Astrocyte of the spinal cord (primary cell): ENCODE results near the gene TRPV5.
"Not testable (repeated sequence)": the region's sequence is repeated elsewhere in the genome, so short reads cannot be mapped to it uniquely, and the experiment has no call there.

Experiments
- DNase-seq: peaks from one replicate; pipeline ENCODE4 v3.0.0; 2011; ENCODE audit warnings: low read depth, low spot score
- H3K4me3 ChIP-seq: 2 replicates; pipeline ENCODE4 v1.5.1; 2011; ENCODE audit warnings: low read depth, mild to moderate bottlenecking, low read length, moderate library complexity
- CTCF ChIP-seq: IDR thresholded peaks from 2 replicates; pipeline ENCODE4 v1.5.1; 2012; ENCODE audit warnings: low read depth, mild to moderate bottlenecking, low read length, inconsistent platforms
- in situ Hi-C: cut with HindIII; loops from 2 replicates; pipeline ENCODE4 v1.10.0; 2017; ENCODE audit warnings: low sequenced_read_pairs

TRPV5 gene

DNA sequence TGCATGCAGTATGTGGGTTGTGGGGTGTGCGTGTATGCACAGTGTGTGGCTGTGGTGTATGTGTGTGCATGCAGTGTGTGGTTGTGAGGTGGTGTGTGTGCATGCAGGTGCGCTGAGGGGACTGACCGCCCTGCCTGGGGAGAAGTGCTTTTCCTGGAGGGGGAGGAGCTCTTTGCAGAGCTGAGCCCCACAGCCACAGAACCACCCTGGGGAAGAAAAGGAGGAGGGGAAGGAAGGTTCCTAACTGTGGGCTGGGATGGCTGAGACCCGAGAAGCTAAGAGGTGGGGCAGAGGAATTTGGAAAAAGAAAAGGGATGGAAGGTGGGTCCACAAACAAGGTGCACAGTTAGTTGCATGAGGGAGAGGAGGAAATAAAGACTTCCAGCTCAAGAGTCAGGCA, at the start of gene TRPV5:
Gene TRPV5, minus strand, starts transcription at position 123 of the 400 bp plus-strand sequence. CDS start 287 bp downstream, outside the sequence.
- no peak within 1 kb of the TSS for H3K4me3 ChIP-seq
- no peak for TF ChIP-seq CTCF
- in situ Hi-C loops: no loop called here
- no peak for DNase-seq

GRCh38 chr7:142978402-142978801, 44.9 kb upstream of the TRPV5 start:
- in situ Hi-C loops, H3K4me3 ChIP-seq, DNase-seq: not testable (repeated sequence)

DNA sequence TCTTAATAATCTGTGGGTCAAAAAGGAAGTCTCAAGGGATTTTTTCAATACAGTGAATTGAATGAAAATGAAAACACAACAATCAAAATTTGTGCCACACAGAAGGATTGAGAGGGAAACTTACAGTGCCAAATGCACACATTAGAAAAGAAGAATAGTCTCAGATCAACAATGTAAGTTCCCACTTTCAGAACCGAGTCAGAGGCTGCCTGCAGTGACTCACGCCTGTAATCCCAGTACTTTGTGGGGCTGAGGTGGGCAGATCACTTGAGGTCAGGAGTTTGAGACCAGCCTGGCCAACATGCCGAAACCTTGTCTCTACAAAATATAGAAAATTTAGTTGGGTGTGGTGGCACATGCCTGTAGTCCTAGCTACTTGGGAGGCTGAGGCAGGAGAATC, 41.1 kb upstream of the TRPV5 start:
- no peak overlapping the region for H3K4me3 ChIP-seq
- no peak for DNase-seq
- no peak for TF ChIP-seq CTCF
- in situ Hi-C loops: no loop called here

DNA sequence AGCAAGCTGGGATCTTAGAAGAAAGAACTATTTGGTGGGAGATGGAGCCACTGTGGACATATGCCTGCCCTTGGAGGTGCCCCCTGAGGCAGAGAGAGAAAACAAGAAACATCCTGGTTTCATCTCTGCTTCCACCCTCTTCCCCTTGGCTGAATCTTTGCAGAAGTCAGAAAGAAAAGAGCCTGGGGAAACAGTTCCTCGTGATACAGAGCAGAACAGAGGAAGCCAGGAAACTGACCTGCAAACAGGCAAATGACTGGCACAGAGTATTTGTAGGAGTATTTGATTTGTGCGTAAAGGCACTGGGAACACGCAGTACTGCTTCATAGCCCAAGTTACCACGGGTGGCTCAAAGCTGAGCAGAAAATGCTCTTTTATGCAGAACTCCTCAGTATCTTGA, 35.6 kb upstream of the TRPV5 start:
- TF ChIP-seq CTCF: no peak
- in situ Hi-C loops: no loop called here
- H3K4me3 ChIP-seq: no peak overlapping the region
- no peak for DNase-seq

DNA sequence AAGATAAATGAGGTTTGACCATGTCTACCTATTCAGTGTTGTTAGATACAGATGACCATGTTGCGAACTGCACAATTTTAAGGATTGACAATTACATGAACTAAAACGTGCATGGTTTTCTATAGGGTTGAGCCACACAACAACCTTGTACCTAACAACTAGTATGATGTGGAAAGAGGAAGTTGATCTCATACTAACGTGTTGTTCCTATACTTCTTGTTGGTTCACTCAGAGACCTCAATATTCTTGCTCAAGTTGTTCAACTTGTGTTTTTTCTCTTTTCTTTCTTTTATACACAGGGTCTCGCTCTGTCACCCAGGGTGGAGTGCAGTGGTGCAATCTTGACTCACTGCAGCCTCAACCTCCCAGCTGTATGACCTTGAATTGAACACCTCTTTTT, 34.7 kb upstream of the TRPV5 start:
- no peak for TF ChIP-seq CTCF
- in situ Hi-C loops: no loop called here
- H3K4me3 ChIP-seq: no peak overlapping the region
- DNase-seq: no peak

DNA sequence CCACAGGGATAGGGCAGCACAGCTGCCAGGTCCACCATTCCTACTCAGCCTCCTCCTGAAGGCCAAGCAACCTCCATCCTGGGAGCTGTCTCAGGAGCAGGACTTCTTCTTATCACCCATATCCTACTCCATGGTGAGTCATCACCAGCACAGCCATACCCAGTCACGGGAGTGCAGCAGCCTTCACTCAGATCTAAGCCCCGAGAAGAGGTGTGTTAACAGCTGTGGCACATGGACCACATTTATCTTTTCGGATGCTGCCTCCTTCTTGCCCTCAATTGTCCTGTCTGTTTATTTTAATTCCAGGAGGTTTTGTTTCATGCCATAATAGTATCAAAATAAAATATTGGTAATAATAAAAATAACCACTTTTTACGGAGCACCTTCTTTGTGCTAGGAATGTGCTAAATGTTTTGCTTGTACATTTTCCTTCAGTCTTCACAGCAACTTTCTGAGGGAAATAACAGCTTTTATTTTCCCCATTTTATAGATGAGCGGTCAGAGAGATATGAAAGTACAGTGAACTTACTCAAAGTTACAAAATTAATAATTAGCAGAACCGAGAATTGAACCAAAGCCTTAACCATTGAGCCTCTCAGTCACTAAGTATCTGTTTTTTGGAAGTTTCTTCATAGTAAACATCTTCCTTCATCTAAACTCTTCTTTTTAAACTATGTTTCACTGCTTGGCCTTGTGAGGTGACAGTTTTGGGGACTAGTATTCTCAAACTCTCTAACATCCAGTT, 31.1 kb upstream of the TRPV5 start:
- H3K4me3 ChIP-seq: no peak overlapping the region
- in situ Hi-C loops: no loop called here
- no peak for DNase-seq
- TF ChIP-seq CTCF: no peak

DNA sequence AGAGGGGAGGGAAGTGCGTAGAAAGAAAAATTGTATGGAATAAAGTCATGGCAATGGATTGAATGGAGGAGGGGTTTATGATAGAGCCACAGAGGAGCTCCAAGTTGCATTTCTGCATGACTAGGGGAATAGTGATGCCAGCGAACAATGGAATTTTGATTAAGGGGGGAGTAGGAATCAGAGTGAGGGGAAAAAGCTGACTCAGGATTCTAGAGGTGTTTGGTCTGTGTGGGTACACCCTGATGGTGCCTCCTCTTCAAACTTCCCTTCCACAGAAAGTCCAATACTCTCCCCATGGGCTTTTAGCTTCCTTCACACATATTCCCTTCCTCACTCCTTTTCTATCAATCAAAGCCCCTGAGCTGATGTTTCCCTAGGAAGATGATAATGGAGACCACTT, 30.4 kb upstream of the TRPV5 start:
- in situ Hi-C loops: no loop called here
- no peak overlapping the region for H3K4me3 ChIP-seq
- DNase-seq: no peak
- no peak for TF ChIP-seq CTCF
